ENCODE data around the gene CBX7.

GRCh38 chr22:39197578-39197977 lies 45.1 kb upstream of the CBX7 start:
- no peak for TF ChIP-seq ZNF274 (IDR thresholded peaks at IDR 0.05; ENCODE audit: low read depth, low read length)
- no peak for TF ChIP-seq YY1 (IDR thresholded peaks at IDR 0.05; ENCODE audit: insufficient read depth, insufficient read length)
